H9 (cell line): ENCODE results near the gene BTN1A1. TPM values are rescaled to one million over a fixed set of nuclear protein-coding genes. Genes with fewer than 3 reads are reported as not detected.
A peak's percentile ranks its signal among the peaks of the same experiment; 100 is the strongest.

Source experiments
- DNase-seq: peaks from one replicate; pipeline ENCODE4 v3.0.0-alpha.2; 2017
- H2AFZ ChIP-seq: one replicate; pipeline ENCODE4 v1.6.1; 2013; ENCODE audit warnings: mild to moderate bottlenecking, low read length, control low read depth, moderate library complexity
- H2AK5ac ChIP-seq: 2 replicates; pipeline ENCODE4 v1.6.1; 2013; ENCODE audit warnings: low read length, control low read depth, mixed read lengths; ENCODE audit not compliant: insufficient read length
- H2BK120ac ChIP-seq: one replicate; pipeline ENCODE4 v1.6.1; 2013; ENCODE audit warnings: low read depth, mild to moderate bottlenecking, low read length, control low read depth, inconsistent platforms; ENCODE audit not compliant: poor library complexity, severe bottlenecking
- H2BK12ac ChIP-seq: 2 replicates; pipeline ENCODE4 v1.6.1; 2013; ENCODE audit warnings: low read length, control low read depth, mixed read lengths, low read depth; ENCODE audit not compliant: insufficient read length
- H2BK15ac ChIP-seq: 2 replicates; pipeline ENCODE4 v1.6.1; 2013; ENCODE audit warnings: low read depth, low read length, control low read depth
- H2BK20ac ChIP-seq: one replicate; pipeline ENCODE4 v1.6.1; 2013; ENCODE audit warnings: low read depth, mild to moderate bottlenecking, low read length, control low read depth, inconsistent platforms; ENCODE audit not compliant: poor library complexity, severe bottlenecking
- H2BK5ac ChIP-seq: 2 replicates; pipeline ENCODE4 v1.6.1; 2013; ENCODE audit warnings: low read length, control low read depth, mixed read lengths; ENCODE audit not compliant: insufficient read length
- H3K14ac ChIP-seq: 2 replicates; pipeline ENCODE4 v1.6.1; 2013; ENCODE audit warnings: low read length, control low read depth; ENCODE audit not compliant: insufficient read depth
- H3K18ac ChIP-seq: 2 replicates; pipeline ENCODE4 v1.6.1; 2013; ENCODE audit warnings: low read depth, mild to moderate bottlenecking, mixed read lengths, low read length, control low read depth; ENCODE audit not compliant: insufficient read length
- H3K23ac ChIP-seq: 2 replicates; pipeline ENCODE4 v1.6.1; 2013; ENCODE audit warnings: low read length, control low read depth, mixed read lengths, low read depth; ENCODE audit not compliant: insufficient read length
- H3K23me2 ChIP-seq: 2 replicates; pipeline ENCODE4 v1.6.1; 2013; ENCODE audit warnings: low read depth, mild to moderate bottlenecking, mixed read lengths, low read length, control low read depth; ENCODE audit not compliant: insufficient read length, poor library complexity, severe bottlenecking
- H3K27ac ChIP-seq: 2 replicates; pipeline ENCODE4 v1.5.1; 2013; ENCODE audit warnings: low read length, control low read depth, mixed read lengths, low read depth; ENCODE audit not compliant: insufficient read length
- H3K27me3 ChIP-seq: 2 replicates; pipeline ENCODE4 v1.6.1; 2013; ENCODE audit warnings: low read length, control low read depth, inconsistent platforms; ENCODE audit not compliant: insufficient read depth
- H3K4ac ChIP-seq: 2 replicates; pipeline ENCODE4 v1.6.1; 2013; ENCODE audit warnings: low read depth, mild to moderate bottlenecking, control low read depth, inconsistent platforms, low read length, moderate library complexity
- H3K4me1 ChIP-seq: 2 replicates; pipeline ENCODE4 v1.6.1; 2013; ENCODE audit warnings: low read length, control low read depth, inconsistent platforms; ENCODE audit not compliant: insufficient read depth
- H3K4me2 ChIP-seq: 2 replicates; pipeline ENCODE4 v1.6.1; 2013; ENCODE audit warnings: low read length, control low read depth, mixed read lengths; ENCODE audit not compliant: insufficient read length, insufficient read depth
- H3K56ac ChIP-seq: 2 replicates; pipeline ENCODE4 v1.6.1; 2013; ENCODE audit warnings: low read depth, mild to moderate bottlenecking, mixed read lengths, low read length, control low read depth; ENCODE audit not compliant: insufficient read length
- H3K79me1 ChIP-seq: 2 replicates; pipeline ENCODE4 v1.6.1; 2013; ENCODE audit warnings: low read depth, mild to moderate bottlenecking, moderate library complexity, low read length, control low read depth, inconsistent platforms; ENCODE audit not compliant: insufficient read depth, poor library complexity, severe bottlenecking
- H3K79me2 ChIP-seq: 2 replicates; pipeline ENCODE4 v1.6.1; 2013; ENCODE audit warnings: low read length, control low read depth, inconsistent platforms; ENCODE audit not compliant: insufficient read depth
- H3K9ac ChIP-seq: 2 replicates; pipeline ENCODE4 v1.6.1; 2013; ENCODE audit warnings: low read length, control low read depth, mixed read lengths; ENCODE audit not compliant: insufficient read length; ENCODE audit errors: extremely low read depth
- H3K9me3 ChIP-seq: one replicate; pipeline ENCODE4 v1.6.1; 2013; ENCODE audit warnings: low read depth, low read length, inconsistent platforms; ENCODE audit not compliant: control insufficient read depth
- H3T11ph ChIP-seq: one replicate; pipeline ENCODE4 v1.6.1; 2013; ENCODE audit warnings: mild to moderate bottlenecking, low read length, control low read depth, inconsistent platforms
- H4K20me1 ChIP-seq: one replicate; pipeline ENCODE4 v1.6.1; 2013; ENCODE audit not compliant: control insufficient read depth, insufficient read length, insufficient read depth
- H4K5ac ChIP-seq: 2 replicates; pipeline ENCODE4 v1.6.1; 2013; ENCODE audit warnings: low read depth, mild to moderate bottlenecking, mixed read lengths, low read length, control low read depth; ENCODE audit not compliant: insufficient read length
- H4K8ac ChIP-seq: replicated peaks from 2 replicates; pipeline ENCODE4 v1.6.1; 2013; ENCODE audit warnings: low read length, control low read depth, mixed read lengths, low read depth; ENCODE audit not compliant: insufficient read length
- H4K91ac ChIP-seq: 2 replicates; pipeline ENCODE4 v1.6.1; 2013; ENCODE audit warnings: low read depth, mild to moderate bottlenecking, moderate library complexity, mixed read lengths, low read length, control low read depth; ENCODE audit not compliant: insufficient read length
- H3K27ac Mint-ChIP-seq, 3 experiments: 2 replicates in 2 of 3; 3 replicates in 1 of 3; pipeline ENCODE4 v1.8.0; 2020 to 2021; ENCODE audit warnings: mixed read lengths in 3 of 3, mild to moderate bottlenecking in 1 of 3, moderate library complexity in 1 of 3
- H3K27me3 Mint-ChIP-seq: 2 replicates; pipeline ENCODE4 v1.8.0; 2021; ENCODE audit warnings: low read depth, mild to moderate bottlenecking, moderate library complexity, mixed read lengths
- H3K36me3 Mint-ChIP-seq, 3 experiments: 2 replicates in 2 of 3; 3 replicates in 1 of 3; pipeline ENCODE4 v1.8.0; 2020 to 2021; ENCODE audit warnings: low read depth in 3 of 3, mixed read lengths in 3 of 3; ENCODE audit not compliant: insufficient read depth in 1 of 3
- H3K4me1 Mint-ChIP-seq, 2 experiments: 2 replicates each; pipeline ENCODE4 v1.8.0; 2020; ENCODE audit warnings: mixed read lengths in 2 of 2
- H3K4me3 Mint-ChIP-seq, 2 experiments: 2 replicates in 1 of 2; 3 replicates in 1 of 2; pipeline ENCODE4 v1.8.0; 2020 to 2021; ENCODE audit warnings: mild to moderate bottlenecking in 2 of 2, mixed read lengths in 2 of 2, moderate library complexity in 1 of 2
- H3K9me3 Mint-ChIP-seq, 2 experiments: 2 replicates in 1 of 2; 3 replicates in 1 of 2; pipeline ENCODE4 v1.8.0; 2020; ENCODE audit warnings: mild to moderate bottlenecking in 2 of 2, mixed read lengths in 2 of 2, moderate library complexity in 1 of 2
- WGBS: extraction: QIAGEN DNeasy Blood & Tissue Kit; methylation state at CpG from one replicate; pipeline ENCODE4 v1.1.7; 2013; ENCODE audit warnings: missing lambda C conversion rate, low lambda C conversion rate, mixed read lengths; ENCODE audit not compliant: insufficient read length; ENCODE audit errors: extremely low coverage; 5-methylcytosine and 5-hydroxymethylcytosine counted together
- total RNA-seq: library from RNA; stranded (reverse); gene quantifications from 2 replicates; pipeline ENCODE4 v1.2.1, GENCODE V29; 2021
- TF ChIP-seq, protein P1 (sequence below): fragments of 200-600 bp; sonication (generic); conservative IDR thresholded peaks from 3 replicates; pipeline ENCODE4 v1.8.0; 2021; ENCODE audit warnings: antibody characterized with exemption, mild to moderate bottlenecking

The BTN1A1 gene
- total RNA-seq, 1 experiment from 2014 or later, result 0.15 TPM

GRCh38 chr6:26531897-26532296, 31.8 kb downstream of the BTN1A1 start:
- no peaks in the 10 kb centered on the region for H3K9me3 ChIP-seq
- H2BK12ac ChIP-seq, result no peak overlapping the region
- no peak overlapping the region for H2BK20ac ChIP-seq
- Mint-ChIP-seq H3K4me1 (peaks cover 45 to 47% of the 10 kb centered on the region in 2 experiments), H3K4me3 (peak overlapping the region in 1 of 2 experiments; percentile 98; a peak in 1 of 5 replicates), H3K27ac (no peak overlapping the region), H3K36me3 (no peaks in the 10 kb centered on the region; a peak in 1 of 7 replicates), H3K27me3 (peaks cover 4% of the 10 kb centered on the region; the same call in 1 of the 2 replicates), H3K9me3 (no peaks in the 10 kb centered on the region; a peak in 2 of 5 replicates)
- H4K91ac ChIP-seq, result no peak overlapping the region
- H3K4ac ChIP-seq, result no peak overlapping the region
- no peak overlapping the region for H2AK5ac ChIP-seq
- H3K14ac ChIP-seq, result no peak overlapping the region
- no peaks in the 10 kb centered on the region for H3K79me2 ChIP-seq
- no peak overlapping the region for H4K8ac ChIP-seq
- no peak for DNase-seq
- no peak overlapping the region for H3K4me2 ChIP-seq
- no peak overlapping the region for H3K23ac ChIP-seq
- H3K4me1 ChIP-seq, result peaks cover 4% of the 10 kb centered on the region; the same call in 1 of the 2 replicates
- H3K27me3 ChIP-seq, result no peaks in the 10 kb centered on the region
- no peak overlapping the region for H3T11ph ChIP-seq
- no peak overlapping the region for H3K9ac ChIP-seq
- H4K20me1 ChIP-seq, result no peaks in the 10 kb centered on the region
- H3K79me1 ChIP-seq, result no peaks in the 10 kb centered on the region
- no peak overlapping the region for H3K56ac ChIP-seq
- H4K5ac ChIP-seq, result no peak overlapping the region
- H3K27ac ChIP-seq, result no peak overlapping the region
- H2BK120ac ChIP-seq, result no peak overlapping the region
- no CpG with 5 or more reads among the region's 1 CpG for WGBS
- H2BK15ac ChIP-seq, result no peak overlapping the region
- TF ChIP-seq, protein P1, sequence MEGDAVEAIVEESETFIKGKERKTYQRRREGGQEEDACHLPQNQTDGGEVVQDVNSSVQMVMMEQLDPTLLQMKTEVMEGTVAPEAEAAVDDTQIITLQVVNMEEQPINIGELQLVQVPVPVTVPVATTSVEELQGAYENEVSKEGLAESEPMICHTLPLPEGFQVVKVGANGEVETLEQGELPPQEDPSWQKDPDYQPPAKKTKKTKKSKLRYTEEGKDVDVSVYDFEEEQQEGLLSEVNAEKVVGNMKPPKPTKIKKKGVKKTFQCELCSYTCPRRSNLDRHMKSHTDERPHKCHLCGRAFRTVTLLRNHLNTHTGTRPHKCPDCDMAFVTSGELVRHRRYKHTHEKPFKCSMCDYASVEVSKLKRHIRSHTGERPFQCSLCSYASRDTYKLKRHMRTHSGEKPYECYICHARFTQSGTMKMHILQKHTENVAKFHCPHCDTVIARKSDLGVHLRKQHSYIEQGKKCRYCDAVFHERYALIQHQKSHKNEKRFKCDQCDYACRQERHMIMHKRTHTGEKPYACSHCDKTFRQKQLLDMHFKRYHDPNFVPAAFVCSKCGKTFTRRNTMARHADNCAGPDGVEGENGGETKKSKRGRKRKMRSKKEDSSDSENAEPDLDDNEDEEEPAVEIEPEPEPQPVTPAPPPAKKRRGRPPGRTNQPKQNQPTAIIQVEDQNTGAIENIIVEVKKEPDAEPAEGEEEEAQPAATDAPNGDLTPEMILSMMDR, result no peak
- no peak overlapping the region for H2BK5ac ChIP-seq
- peaks cover 3% of the 10 kb centered on the region for H3K23me2 ChIP-seq
- no peak overlapping the region for H2AFZ ChIP-seq
- H3K18ac ChIP-seq, result no peak overlapping the region
